CD1c-positive myeloid dendritic cell (primary cell): ENCODE measurements around the gene SVIL.
"Not testable (repeated sequence)": the region's sequence is repeated elsewhere in the genome, so short reads cannot be mapped to it uniquely, and the experiment has no call there.

Experiments used
- DNase-seq: peaks from one replicate; pipeline ENCODE4 v3.0.0-alpha.2; 2016; ENCODE audit errors: extremely low spot score

SVIL gene

DNA sequence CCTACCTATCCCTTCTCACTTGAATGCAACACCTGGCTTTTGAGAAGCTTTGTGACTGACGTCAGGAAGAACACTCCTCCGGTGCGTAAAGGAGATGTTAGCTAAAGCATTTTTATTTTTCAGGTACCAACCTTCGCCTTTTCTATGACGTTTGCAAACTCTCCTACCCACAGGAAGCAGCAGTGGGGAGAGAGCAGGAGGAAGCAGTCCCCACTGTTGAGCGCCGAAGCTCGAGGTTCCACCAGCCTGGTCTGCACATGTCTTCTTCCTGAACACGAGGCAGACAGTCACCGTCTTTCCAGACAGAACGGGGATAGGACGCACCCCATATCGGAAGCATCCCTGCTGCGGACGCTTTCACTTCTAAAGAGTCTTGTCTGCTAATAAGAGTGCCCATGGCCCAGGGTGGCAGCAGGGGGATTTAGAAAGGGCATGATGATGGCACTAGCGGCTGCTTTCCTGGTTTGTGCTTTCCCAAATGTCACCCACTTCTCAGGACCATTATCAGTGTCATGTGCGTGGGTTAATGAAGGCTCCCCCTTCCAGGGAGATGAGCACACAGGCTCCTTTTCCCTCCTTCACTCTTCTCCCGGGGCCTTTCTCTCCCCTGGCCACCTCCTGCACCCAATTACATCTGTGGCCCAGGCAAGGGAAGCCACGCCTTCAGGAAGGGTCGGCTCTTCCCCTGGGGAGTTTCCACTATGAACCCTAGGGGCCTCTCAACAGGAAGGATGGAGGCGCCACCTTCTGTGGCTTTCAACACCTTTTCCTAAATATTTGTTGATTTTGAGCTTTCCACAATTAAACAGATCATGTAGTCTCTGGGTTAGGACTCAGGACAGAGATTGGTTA is 147.5 kb downstream of the SVIL start:
- DNase-seq, result not testable (repeated sequence)

DNA sequence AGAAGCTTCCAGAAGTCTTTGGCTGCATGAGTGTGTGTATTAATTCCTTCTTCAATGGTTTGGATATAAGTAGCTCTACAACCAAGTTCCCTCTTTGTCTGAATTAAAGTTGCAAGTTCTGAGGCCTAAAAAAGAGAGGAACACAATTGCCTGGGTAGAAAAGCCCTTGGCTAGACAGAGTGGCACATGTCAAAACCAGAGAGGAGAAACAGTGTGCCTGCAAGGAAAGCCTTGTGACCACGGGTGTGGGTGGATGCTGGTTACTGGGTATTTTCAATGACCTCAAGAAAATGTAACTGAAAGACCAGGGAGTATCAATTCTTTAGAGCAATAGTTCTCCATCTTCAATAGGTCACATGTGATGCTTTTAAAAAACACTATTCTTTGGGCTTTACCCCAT is 148.3 kb downstream of the SVIL start:
- DNase-seq, result peak; percentile 13

DNA sequence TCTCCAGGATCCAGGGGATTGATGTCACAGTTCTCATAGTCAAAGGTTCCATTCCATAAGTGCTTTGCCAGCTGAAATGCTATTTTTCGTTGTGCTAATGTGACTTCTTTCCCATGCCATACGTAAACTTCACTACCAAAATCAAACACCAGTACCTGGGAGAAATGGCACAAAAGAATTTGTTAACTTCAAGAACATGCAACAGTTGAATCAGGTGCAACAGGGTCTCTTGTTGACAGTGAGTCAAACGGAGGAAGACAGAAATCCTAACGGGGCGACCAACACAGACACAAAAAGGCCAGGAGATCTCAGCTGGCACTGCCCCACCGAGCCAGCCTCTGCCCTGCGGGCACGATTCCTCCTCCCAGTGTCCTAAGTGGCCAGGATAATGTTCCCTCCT is 150.1 kb downstream of the SVIL start:
- DNase-seq, result not testable (repeated sequence)

DNA sequence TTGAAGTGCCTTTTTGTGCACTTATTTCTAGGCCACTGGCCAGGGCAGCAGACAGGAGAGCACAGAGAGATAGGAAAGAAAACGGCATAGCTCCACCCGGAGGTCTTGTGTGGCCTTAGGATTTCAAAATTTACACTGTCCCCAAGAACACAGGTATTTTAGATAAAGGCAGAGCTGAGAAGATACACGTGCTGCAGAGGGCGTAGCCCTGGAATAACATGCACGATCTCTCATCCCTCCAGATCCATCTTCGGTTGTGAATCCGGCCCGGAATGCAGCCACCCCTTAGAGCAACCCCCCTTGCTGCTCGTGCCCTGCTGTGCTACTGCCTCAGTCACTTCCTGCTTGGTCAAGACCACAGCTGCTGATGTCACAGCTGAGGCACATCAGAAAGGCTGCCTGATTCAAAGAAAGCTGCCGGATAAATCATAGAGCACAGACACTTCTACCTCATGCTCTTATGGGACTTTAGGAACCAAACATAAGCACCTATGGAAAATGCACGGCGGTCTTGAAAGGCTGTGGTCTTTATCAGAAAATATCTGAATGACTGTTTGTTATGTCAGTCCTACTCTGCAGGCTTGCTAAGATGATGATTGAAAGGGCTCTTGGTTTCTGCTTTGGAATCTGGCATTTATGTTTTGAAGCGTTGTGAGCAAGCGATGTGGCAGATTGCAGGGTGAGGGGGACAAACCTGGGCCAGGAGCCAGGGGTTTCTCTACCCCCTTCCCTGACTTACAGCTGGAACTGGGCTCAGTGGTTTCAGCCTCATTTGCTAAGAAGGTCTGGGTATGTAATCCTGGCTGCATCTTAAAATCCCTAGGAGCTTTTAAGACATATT is 152.0 kb downstream of the SVIL start:
- DNase-seq, result no peak

DNA sequence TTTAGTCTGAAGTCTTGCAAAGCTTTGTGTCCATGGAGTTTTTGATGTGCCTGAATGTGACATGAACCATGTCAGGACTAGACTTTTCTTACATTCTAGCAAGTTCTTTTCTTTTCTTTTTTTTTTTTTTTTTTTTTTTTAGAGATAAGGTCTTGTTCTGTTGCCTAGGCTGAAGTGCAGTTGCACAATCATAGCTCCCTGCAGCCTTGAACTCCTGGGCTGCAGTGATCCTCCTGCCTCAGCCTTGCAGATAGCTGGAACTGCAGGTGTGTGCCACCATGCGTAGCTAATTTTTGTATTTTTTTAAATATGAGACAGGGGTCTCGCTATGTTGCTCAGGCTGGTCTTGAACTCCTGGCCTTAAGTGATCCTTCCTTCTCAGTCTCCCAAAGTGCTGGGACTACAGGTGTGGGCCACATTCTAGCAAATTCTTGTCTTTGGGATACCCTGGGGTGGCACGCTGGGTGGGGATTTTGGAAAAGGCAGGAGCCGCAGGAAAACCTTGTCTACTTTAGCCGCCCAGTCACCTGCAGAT is 152.8 kb downstream of the SVIL start:
- no peak for DNase-seq

DNA sequence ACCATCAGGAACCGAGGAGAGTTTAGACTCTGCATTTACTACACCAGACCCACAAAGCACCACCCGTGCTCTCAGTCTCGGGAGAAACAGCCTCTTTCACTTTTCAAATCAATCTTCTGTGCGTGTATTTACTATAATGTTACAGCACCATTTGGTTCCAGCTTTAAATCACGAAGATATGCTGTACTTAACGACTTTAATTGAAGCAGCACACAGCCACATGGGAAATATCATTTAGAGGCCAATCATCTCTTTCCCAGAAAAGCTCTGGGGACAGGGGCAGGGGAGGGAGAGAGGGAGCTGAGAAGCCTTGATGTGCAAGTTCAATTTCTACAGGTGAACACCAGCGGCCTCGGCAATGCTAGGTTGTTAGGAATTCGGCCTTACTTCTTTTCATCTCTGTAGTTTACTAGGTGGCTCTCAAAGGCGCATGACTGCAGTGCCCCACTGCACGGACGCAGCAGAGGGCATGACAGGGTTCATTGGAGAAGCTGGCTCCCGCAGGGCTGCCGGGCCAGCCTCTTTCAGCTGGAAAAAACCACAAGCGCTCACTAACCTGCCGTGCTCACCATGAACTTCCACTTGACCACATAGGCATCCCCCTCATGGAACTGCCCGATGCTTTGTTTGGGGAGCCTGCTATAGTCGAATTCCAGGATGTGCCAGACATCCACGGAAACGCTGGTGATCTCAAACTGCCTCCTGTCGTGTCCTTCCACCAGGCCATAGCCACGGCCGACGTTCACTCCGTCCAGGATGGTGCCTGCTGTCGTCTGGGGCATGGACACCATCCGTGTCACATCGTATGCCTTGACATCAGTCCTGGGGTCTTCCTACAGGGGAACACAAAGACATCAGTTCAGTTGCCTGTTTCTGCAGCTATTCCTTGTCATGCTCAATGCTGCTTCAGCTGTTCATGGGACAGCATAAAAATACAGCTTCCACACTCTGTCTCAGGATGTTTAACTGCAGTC is 154.5 kb downstream of the SVIL start:
- DNase-seq, result no peak

DNA sequence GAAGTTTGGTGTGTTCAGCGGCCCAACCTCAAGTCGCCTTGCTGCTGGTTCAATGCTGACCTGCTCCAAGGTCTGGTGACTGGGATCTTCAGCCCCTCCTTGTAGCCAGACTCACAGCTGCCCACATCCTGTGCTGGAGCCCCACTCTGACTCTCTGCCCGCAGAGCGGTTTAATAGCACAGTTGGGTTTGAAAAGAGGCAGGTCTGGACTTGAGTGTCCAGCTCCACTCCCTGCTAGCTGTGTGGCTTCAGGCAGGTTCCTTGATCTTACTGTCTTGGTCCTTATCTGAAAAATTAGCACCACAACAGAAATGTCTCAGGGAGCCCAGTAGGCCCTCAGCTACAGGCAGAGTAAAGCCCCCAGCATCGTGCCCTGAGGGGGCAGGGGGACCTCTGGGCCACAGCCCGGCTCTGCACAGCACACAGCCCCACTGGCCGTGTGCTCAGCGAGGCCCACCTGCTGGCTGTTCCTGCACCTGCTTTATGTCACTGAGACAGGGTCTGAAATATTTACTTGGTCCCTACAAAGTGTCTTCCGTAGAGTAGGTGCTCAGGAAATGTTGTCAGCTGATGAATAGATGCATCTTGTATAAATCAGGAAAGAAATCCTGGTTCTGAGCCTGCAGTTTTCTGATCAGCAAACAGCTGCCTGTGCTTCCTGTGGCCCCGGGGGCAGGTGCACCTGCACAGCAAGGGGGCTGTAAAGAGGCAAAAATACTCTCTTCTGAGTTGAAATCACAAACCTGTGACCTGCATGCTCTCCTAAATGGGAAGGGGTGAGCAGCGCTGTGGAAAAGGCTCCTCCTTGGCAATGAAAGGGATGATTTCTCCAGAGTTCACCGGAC is 155.5 kb downstream of the SVIL start:
- DNase-seq, result no peak

DNA sequence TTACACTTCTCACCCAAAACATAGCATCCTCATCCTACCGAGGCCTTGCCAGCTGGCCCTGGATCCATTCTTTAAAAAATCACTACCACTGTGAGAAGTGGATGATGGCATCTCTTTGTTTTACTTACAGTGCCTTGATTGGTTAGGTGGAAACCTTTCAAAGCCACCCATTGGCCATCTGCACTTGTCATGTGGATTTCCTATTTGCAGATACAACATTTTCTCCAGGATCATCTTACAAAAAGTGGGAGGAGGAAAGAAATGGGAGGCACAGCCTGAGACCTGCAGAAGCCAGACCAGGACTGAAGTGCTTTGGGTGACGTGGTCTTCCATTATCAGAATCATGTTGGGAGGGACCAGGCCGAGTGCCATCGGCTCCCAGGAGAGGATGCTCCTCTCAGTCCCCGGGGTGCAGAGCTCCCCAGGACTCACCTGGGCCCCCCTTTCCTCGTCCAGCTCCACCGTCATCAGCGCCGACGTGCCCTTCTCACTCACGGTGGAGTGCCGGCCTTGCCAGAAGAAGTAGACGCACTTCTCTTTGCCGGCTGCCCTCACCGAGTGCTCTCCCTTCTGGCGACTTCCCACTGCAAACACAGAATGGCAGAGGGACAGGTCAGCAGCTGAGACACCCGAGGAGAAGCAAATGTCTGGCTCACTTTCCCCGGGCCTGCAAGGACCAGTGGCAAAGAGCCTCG is 161.2 kb downstream of the SVIL start:
- DNase-seq, result no peak

DNA sequence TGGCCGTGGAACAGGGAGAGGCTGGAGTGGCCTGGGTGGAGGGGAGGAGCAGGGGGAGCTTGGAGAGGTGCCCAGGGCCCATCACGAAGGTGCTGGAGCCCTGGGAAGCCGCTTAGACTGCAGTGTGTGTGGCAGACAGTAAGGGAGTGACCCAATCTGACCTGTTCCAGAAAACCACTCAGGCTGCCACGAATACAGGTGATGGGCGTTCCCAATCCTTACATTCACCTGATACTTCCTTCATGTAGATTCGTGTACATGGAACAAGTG is 161.7 kb downstream of the SVIL start:
- DNase-seq, result no peak

DNA sequence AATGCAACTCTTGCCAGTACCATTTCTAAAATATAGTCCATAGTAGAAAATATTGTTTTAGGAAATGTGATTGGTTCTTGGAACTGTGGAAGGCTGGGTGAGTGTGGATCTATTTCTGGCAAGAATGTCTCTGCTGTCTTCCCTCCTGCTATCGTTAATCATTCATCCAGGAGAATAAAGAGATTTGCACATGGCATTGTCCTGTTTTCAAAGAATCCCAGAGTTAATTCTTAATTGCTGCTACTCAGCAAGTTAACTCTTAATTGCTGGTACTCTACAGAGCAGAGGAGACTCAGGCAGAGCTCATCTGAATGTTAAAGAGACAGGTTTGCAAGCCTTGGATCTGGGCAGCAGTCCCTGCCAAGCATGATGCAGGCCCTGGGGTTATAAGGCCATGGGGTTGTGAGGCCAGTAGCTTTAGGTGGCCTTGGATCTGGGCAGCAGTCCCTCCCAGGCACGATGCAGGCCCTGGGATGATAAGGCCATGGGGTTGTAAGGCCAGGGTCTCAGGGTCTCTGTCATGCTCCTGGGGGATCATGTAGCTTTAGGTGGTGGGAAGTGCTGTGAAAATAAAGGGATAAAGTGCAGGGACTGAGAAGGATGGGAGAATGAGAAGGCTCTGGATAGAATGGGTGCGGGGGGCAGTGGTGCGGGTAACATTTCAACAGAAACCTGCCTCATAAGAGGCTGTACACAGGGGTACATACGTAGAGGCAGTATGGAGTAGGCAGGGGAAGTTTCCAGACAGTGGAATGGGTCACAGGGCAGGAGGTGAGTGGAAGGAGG is 162.3 kb downstream of the SVIL start:
- no peak for DNase-seq

DNA sequence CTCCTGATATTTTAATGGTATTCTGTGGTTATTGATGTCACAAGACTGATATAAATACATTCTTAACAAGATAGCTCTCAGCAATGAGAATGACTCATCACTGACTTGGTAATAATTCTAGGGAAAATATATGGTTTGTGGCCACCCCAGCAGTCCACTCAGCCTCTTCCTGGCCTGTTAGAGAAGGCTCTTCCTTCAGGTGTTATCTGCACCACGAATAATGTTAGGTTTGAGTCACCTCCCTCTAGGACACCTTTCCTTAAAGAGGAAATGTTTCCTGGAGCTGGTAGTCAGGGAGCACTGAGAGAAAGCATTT is 163.3 kb downstream of the SVIL start:
- DNase-seq, result no peak

DNA sequence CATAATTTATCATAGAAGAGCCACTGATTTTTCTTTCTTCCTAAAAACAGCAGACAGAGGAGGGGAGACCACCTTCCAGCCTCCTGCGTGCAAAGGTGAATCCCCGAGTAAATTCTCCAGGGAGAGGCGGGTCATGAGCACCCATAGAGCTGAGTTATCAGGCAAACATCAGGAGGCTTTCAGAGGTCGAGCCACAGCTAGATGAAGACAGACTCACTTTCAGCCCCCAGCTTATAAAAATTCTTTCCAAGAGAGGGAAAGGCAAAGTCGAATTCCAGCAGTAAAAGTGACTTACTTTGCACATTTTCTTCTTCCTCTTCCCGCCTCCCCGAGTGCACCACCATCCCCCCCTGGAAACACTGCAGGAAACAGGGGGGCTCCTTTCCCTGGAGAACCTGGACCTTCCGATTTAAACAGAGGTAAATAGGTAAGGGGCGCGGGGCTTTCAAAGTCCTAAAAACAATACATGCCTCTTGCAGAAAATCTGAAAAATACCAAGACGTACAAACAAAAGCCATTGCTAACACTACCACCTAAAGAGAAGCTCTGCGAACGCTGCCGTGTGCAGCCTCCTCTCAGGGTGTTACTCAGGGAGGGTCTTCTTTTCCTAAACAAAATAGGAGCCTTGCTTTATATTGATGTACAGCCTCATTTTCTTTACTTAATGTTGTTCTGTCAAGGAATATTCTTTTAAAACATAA is 163.8 kb downstream of the SVIL start:
- no peak for DNase-seq

DNA sequence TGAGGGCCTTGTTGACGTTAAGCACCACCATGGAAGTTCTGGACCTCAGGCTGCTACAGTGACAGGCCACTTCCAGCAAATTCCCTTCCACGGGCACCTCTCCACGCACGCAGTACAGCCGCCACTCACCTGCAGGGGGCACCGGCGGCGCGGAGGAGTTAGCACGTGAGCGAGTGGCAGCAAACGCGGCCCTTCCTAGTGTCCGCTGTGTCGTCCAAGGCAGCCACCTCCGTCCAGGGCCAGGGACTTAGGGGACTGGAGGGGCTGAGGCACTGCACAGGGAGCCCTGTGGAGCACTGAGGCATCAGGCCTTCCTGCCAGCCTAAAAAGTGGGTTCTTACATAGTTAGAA is 164.4 kb downstream of the SVIL start:
- no peak for DNase-seq

DNA sequence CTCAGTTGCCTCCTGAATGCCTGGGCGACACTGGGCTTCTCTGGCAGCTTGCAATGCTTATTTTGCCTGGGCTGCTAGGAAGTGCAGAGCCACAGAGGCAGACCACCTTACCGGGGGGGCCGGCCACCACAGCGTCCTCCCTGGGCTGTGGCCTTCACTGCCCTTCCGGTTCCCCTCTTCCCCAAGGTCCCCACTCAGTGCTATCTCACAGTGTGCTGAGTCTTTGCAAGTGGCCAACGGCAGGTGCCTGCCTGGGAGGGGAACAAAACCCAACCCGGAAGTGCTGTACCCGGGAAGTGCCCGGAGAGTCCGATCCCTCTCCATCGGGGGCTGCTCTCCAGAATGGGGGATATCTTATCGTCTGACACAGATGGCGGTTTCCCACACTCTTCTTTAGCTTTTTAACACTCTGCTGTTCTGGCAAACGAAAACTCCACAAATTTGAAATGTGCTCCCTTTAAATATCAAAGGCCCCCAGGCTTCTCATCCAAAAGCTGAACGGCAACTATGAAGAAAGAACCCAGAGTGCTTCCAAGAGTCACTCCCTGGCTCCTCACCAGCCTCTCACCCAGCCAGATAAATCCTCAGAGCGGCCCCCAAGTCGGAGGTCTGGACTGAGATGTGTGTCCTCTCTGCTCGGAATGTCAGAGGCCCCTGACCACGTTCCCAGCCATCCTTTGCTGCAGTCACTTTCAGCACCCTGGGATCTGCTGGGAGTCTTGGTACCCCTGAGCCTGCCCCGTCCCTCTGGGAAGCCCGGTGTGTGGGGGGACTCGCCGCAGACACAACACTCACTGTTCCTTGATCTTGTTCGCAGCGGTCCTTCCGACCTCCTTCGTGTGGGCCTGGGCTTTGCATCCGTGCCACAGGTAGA is 165.1 kb downstream of the SVIL start:
- DNase-seq, result no peak

DNA sequence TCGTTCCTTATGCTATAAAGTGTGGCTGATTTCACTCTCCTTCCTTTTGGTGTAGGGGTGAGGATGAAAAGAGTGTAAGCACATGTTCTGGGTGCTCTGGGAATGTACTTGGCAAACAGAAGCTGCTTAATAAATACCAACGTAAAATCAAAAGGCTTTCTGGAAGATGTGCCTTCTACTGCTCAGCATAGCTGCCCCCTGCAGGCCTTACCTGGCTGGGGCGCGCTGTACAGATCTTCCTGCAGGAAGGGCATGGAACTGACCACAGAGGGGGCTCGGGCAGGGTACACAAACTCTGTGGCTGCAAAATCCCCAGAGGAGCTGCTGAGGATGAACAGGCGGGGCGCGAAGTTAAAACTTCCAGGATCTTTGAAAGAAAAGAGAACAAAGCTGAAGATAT is 169.4 kb downstream of the SVIL start:
- no peak for DNase-seq

DNA sequence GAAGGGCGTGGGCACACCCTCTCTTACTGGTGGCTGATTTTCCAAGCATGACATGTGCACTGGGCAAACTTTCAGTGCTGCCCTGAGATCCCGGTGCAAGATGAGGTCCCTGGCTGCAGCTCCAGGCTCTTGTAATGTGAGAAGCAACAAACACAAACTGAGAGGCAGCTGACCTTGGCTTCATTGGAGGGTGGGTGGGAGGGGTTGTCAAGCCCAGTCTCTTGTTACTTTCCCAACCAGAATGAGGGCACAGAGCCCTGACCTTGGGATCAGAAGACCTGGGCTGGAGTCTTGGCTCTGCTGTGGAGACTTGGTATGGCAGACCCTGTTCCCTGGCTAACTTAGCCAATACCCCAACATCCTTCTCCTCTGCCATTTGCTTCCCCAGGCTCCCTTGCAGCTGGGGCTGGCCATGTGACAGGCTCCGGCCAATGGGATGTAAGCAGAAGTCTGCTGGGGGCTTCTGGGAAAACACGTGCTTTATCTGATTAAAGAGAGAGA is 170.1 kb downstream of the SVIL start:
- not testable (repeated sequence) for DNase-seq

DNA sequence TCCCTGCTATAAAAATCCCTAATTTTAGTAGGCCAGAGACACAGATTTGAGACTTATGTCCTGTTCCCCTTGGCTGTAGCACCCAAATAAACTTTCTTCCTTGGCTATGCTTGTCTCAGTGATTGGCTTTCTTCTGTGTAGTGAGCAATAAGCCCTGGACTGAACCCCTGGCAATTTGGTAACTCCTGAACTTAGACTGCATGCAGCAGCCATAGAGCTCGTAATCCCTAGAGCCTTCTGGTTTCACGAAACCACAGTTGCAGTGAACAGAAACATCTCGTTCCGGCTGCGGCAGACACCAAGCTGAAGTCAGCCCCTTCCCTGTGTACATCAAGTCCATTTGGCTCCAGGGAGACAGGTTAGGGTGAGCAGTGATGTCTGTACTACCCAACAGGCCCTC is 173.7 kb downstream of the SVIL start:
- DNase-seq, result no peak

DNA sequence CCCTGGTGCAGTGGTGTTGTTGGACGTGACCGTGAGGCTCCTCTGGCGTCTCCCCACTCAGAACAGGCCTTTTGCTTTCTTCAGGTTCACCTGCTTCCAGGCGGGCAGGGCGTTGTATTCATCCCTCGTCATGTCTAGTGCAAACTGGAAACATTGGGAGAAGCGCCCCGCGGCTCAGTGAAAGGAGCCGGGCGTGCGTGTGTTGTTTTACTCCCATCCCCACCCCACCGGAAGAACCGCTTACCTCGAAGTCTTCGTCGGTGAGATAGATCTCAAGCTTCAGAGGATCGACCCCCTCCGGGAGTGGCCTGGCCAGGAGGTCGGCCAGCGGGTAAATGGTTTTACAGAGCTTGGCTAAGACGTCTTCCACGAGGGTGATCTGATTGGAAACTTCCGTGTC is 176.6 kb downstream of the SVIL start:
- DNase-seq, result not testable (repeated sequence)
